DOHH2 (cell line): ENCODE data around the gene ANGPTL7.

Experiments used
- H3F3A ChIP-seq: fragments of 200-600 bp; sonication (generic), shearing (Covaris generic); 2 replicates; pipeline ENCODE4 v1.6.0; 2016; ENCODE audit warnings: antibody characterized with exemption, mild to moderate bottlenecking; ENCODE audit not compliant: control insufficient read depth, insufficient read depth
- H3K27ac ChIP-seq: fragments of 200-600 bp; sonication (generic); 2 replicates; pipeline ENCODE4 v1.5.1; 2014; ENCODE audit warnings: low read depth, mild to moderate bottlenecking, low read length, moderate library complexity
- H3K27me3 ChIP-seq: fragments of 200-600 bp; sonication (generic); 2 replicates; pipeline ENCODE4 v1.6.1; 2014; ENCODE audit warnings: mild to moderate bottlenecking, low read length, mixed read lengths; ENCODE audit not compliant: control insufficient read depth
- H3K36me3 ChIP-seq: fragments of 200-600 bp; sonication (generic); 2 replicates; pipeline ENCODE4 v1.6.1; 2014; ENCODE audit warnings: mild to moderate bottlenecking, low read length, moderate library complexity, mixed read lengths; ENCODE audit not compliant: control insufficient read depth
- H3K4me1 ChIP-seq: fragments of 200-600 bp; sonication (generic); 2 replicates; pipeline ENCODE4 v1.6.1; 2014; ENCODE audit warnings: mild to moderate bottlenecking, low read length, mixed read lengths; ENCODE audit not compliant: control insufficient read depth
- H3K4me2 ChIP-seq: fragments of 200-600 bp; sonication (generic); 2 replicates; pipeline ENCODE4 v1.6.0; 2014; ENCODE audit warnings: mild to moderate bottlenecking, low read length, moderate library complexity
- H3K4me3 ChIP-seq: fragments of 200-600 bp; sonication (generic); 2 replicates; pipeline ENCODE4 v1.5.1; 2014; ENCODE audit warnings: mild to moderate bottlenecking, low read length, mixed read lengths
- H3K79me2 ChIP-seq: fragments of 200-600 bp; sonication (generic); 2 replicates; pipeline ENCODE4 v1.6.1; 2014; ENCODE audit warnings: mild to moderate bottlenecking, low read length, mixed read lengths; ENCODE audit not compliant: control insufficient read depth
- H3K9me2 ChIP-seq: fragments of 200-600 bp; sonication (generic); replicated peaks from 2 replicates; pipeline ENCODE4 v1.6.1; 2014; ENCODE audit warnings: mild to moderate bottlenecking, low read length, mixed read lengths; ENCODE audit not compliant: control insufficient read depth
- H3K9me3 ChIP-seq: fragments of 200-600 bp; sonication (generic); 2 replicates; pipeline ENCODE4 v1.6.1; 2014; ENCODE audit warnings: antibody characterized with exemption, low read length, mixed read lengths; ENCODE audit not compliant: control insufficient read depth, insufficient read depth
- H4K20me1 ChIP-seq: fragments of 200-600 bp; sonication (generic); 2 replicates; pipeline ENCODE4 v1.6.0; 2014; ENCODE audit warnings: low read depth, mild to moderate bottlenecking, antibody characterized with exemption, low read length, moderate library complexity; ENCODE audit not compliant: control insufficient read depth, insufficient read depth
- EZH2phosphoT487 ChIP-seq: fragments of 200-600 bp; sonication (generic); IDR thresholded peaks from 2 replicates; pipeline ENCODE4 v1.6.1; 2017; ENCODE audit warnings: borderline replicate concordance, mild to moderate bottlenecking, antibody characterized with exemption, low read length, moderate library complexity, mixed read lengths
- TF ChIP-seq, protein P1 (sequence below): fragments of 200-600 bp; sonication (generic); IDR thresholded peaks from one replicate; pipeline ENCODE4 v1.5.1; 2014; ENCODE audit warnings: antibody characterized with exemption, mild to moderate bottlenecking, low read depth, low read length; ENCODE audit not compliant: poor library complexity, severe bottlenecking

Gene ANGPTL7

DNA sequence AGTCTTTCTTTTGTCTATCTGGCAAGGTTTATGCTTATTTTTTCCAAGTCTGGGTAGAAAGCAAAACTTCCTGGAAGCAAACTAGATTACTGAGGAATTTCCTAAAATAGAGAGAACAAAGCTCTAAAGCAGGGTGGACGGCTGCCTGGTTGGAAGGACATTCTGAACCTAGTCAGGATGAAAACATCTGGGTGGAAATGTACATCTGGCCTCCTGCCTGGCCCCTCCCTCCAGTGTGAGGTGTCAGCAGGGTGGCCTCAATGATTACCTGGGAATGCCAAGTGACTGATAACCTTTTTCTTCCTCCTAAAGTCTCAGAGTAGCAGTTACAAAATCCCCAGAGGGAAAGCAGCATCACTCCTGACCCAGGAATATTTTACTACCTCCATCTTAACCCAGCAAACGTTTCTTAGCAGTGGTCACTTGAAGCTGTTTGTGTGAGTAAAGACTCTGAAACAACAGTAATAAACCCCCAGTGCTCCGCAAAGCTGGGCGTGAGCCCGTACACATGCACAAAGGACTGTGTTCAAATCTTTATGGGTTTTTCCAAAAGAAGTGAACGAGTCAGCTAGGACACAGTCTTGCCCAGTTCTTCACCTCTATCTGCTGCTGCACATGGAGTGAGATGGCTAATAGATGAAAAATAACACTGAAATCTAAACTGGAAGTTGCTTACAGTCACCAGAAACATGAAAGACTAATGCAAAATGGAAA lies 18.9 kb downstream of the ANGPTL7 start:
- no peak overlapping the region for H3K27ac ChIP-seq
- H3K4me3 ChIP-seq = no peak overlapping the region
- no peaks in the 10 kb centered on the region for H3K27me3 ChIP-seq
- H3K4me2 ChIP-seq = no peak overlapping the region
- no peaks in the 10 kb centered on the region for H3K79me2 ChIP-seq
- no peaks in the 10 kb centered on the region for H3K4me1 ChIP-seq
- no peaks in the 10 kb centered on the region for H3K9me2 ChIP-seq
- no peaks in the 10 kb centered on the region for H3F3A ChIP-seq
- no peaks in the 10 kb centered on the region for H3K9me3 ChIP-seq
- no peaks in the 10 kb centered on the region for H4K20me1 ChIP-seq
- peaks cover 87% of the 10 kb centered on the region for H3K36me3 ChIP-seq
- TF ChIP-seq, protein P1, sequence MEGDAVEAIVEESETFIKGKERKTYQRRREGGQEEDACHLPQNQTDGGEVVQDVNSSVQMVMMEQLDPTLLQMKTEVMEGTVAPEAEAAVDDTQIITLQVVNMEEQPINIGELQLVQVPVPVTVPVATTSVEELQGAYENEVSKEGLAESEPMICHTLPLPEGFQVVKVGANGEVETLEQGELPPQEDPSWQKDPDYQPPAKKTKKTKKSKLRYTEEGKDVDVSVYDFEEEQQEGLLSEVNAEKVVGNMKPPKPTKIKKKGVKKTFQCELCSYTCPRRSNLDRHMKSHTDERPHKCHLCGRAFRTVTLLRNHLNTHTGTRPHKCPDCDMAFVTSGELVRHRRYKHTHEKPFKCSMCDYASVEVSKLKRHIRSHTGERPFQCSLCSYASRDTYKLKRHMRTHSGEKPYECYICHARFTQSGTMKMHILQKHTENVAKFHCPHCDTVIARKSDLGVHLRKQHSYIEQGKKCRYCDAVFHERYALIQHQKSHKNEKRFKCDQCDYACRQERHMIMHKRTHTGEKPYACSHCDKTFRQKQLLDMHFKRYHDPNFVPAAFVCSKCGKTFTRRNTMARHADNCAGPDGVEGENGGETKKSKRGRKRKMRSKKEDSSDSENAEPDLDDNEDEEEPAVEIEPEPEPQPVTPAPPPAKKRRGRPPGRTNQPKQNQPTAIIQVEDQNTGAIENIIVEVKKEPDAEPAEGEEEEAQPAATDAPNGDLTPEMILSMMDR = no peak
- no peak for TF ChIP-seq EZH2phosphoT487

DNA sequence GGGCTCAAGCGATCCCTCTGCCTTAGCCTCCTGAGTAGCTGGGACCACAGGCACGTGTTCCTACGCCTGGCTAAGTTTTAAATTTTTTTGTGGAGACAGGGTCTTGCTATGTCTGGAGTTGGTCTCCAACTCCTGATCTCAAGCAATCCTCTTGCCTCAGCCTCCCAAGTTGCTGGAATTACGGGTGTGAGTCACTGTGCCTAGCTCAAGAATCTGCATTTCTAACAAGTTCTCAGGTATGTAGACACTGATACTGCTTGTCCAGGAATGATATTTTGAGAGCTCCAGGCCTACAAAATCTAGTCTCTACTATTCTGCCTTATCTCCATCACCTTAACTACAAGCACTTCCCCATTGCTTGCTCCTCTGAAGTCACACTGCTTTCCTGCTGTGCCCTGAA lies 22.3 kb downstream of the ANGPTL7 start:
- no peaks in the 10 kb centered on the region for H3F3A ChIP-seq
- no peaks in the 10 kb centered on the region for H3K9me3 ChIP-seq
- peaks cover 86% of the 10 kb centered on the region for H3K36me3 ChIP-seq
- no peaks in the 10 kb centered on the region for H3K79me2 ChIP-seq
- no peak overlapping the region for H3K4me3 ChIP-seq
- TF ChIP-seq EZH2phosphoT487 = no peak
- TF ChIP-seq, protein P1 = no peak
- no peaks in the 10 kb centered on the region for H3K27me3 ChIP-seq
- H3K4me2 ChIP-seq = no peak overlapping the region
- no peaks in the 10 kb centered on the region for H3K9me2 ChIP-seq
- no peaks in the 10 kb centered on the region for H3K4me1 ChIP-seq
- no peaks in the 10 kb centered on the region for H4K20me1 ChIP-seq
- H3K27ac ChIP-seq = no peak overlapping the region

DNA sequence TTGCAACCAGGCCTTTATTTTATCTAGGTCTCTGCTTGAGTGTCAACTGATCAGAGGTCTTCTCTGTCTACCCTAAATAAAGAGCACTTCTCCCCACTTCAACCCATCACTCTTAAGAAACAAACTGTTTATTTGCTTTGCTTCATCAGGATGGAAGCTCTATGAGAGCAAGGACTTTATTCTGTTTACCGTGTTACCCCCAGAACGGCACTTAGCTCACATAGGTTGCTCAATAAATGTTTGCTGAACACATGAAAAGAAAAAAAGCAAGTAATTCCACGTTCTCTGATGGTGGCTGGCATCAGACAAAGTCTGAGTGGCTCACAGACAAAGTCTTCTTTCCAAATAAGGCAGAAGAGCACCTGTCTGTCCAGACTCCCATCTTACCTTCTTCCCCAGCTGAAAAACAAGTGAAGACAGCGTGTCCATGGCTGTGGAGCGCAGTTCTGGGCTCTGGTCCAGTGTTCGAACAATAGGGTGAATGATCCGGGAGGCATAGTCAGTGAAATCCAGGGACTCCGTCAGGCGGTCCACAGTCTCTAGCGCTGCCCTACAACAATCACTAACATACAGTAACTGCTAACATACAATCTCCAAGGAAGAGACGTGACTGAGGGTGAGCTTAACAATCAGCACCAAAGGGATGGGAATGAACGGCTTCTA lies 22.9 kb downstream of the ANGPTL7 start:
- H3K9me3 ChIP-seq = no peaks in the 10 kb centered on the region
- H3K4me1 ChIP-seq = no peaks in the 10 kb centered on the region
- no peak overlapping the region for H3K4me2 ChIP-seq
- H3K79me2 ChIP-seq = no peaks in the 10 kb centered on the region
- peaks cover 87% of the 10 kb centered on the region for H3K36me3 ChIP-seq
- H3F3A ChIP-seq = no peaks in the 10 kb centered on the region
- H3K9me2 ChIP-seq = no peaks in the 10 kb centered on the region
- H3K27ac ChIP-seq = no peak overlapping the region
- no peaks in the 10 kb centered on the region for H3K27me3 ChIP-seq
- H4K20me1 ChIP-seq = no peaks in the 10 kb centered on the region
- TF ChIP-seq, protein P1 = no peak
- no peak for TF ChIP-seq EZH2phosphoT487
- no peak overlapping the region for H3K4me3 ChIP-seq
